Body of pancreas (tissue), 4 donors: ENCODE measurements around the gene EPB41L3. TPM values are rescaled to one million over a fixed set of nuclear protein-coding genes. Genes with fewer than 3 reads are reported as not detected.
A peak's percentile ranks its signal among the peaks of the same experiment; 100 is the strongest.

Source experiments
- ATAC-seq: fragments of 150-250 bp; one replicate; pipeline ENCODE4 v1.9.1; 2016
- DNase-seq, 4 donors: peaks; one replicate each; pipeline ENCODE4 v3.0.0-alpha.2; 2019
- H3K27ac ChIP-seq, 4 donors: fragments of 200-600 bp; sonication (generic); 1 replicate in 3 of 4; 2 replicates in 1 of 4; pipeline versions ENCODE4 v1.5.1 to v1.6.1; 2016 to 2019; ENCODE audit warnings: mild to moderate bottlenecking in 1 of 4, mixed read lengths in 1 of 4, moderate library complexity in 1 of 4
- H3K27me3 ChIP-seq, 2 donors: fragments of 200-600 bp; sonication (generic); one replicate each; pipeline ENCODE4 v1.6.0; 2016; ENCODE audit warnings: mild to moderate bottlenecking in 1 of 2
- H3K36me3 ChIP-seq, 2 donors: fragments of 200-600 bp; sonication (generic); replicated peaks in 1 of 2; 2 replicates each; pipeline ENCODE4 v1.5.1; 2016; ENCODE audit warnings: low read depth in 2 of 2; ENCODE audit not compliant: insufficient read depth in 1 of 2
- H3K4me1 ChIP-seq: fragments of 200-600 bp; sonication (generic); one replicate; pipeline ENCODE4 v1.6.0; 2016
- H3K4me3 ChIP-seq, 2 donors: fragments of 200-600 bp; sonication (generic); 1 replicate in 1 of 2; 2 replicates in 1 of 2; pipeline ENCODE4 v1.5.1; 2016 to 2019
- H3K9me3 ChIP-seq, 3 donors: fragments of 200-600 bp; sonication (generic); 1 replicate in 2 of 3; 2 replicates in 1 of 3; pipeline ENCODE4 v1.5.1; 2016
- POLR2A ChIP-seq, 3 donors: fragments of 450-650 bp; IDR thresholded peaks; one replicate each; pipeline ENCODE4 v1.6.1; 2016; ENCODE audit warnings: antibody characterized with exemption in 3 of 3, mild to moderate bottlenecking in 2 of 3
- WGBS, 2 donors: methylation state at CpG; one replicate each; pipeline ENCODE4 v1.1.5; 2017; 5-methylcytosine and 5-hydroxymethylcytosine counted together
- intact Hi-C: fragments of 100-400 bp; cut with DNase I; formaldehyde crosslinking; loops from one replicate; pipeline ENCODE4 v1.15.1; 2023
- total RNA-seq, 2 donors: library from RNA; depleted of rRNA; stranded (reverse); fragments of >200 nt; gene quantifications; one replicate each; pipeline ENCODE4 v1.1.0, GENCODE V29; 2016
- TF ChIP-seq, protein P1 (sequence below), 7 experiments: fragments of 450-650 bp in 4 of 7; fragments of 200-600 bp in 3 of 7; sonication (generic) in 3 of 7; IDR thresholded peaks; one replicate each; pipeline ENCODE4 v1.5.1; 2016 to 2019; ENCODE audit warnings: antibody characterized with exemption in 7 of 7

Gene EPB41L3
- total RNA-seq, 2 donors from 2014 or later: 22.1 to 25.1 TPM

DNA sequence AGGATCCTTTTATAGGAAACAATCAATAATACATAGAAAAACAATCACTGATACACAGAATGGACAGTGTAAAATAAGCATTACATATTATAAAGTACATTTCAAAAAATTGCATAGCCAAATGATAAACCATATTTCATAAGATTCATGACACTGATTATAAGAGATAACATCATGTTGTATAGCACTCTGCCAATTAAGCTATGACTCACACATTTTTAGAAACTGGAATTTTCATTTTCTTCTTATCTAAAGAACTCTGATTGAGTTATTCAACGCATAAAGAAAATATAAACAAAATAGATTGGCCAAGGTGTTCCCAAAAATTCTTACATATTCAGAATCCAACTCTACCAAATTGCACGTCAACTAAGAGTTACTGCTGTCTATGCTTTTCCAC lies 5.9 kb downstream of the EPB41L3 start:
- Histone ChIP-seq H3K9me3 (no peaks in the 10 kb centered on the region), H3K36me3 (no peaks in the 10 kb centered on the region), H3K4me3 (no peak overlapping the region), H3K4me1 (peaks cover 4% of the 10 kb centered on the region), H3K27me3 (no peaks in the 10 kb centered on the region), H3K27ac (no peak overlapping the region)
- 73 to 81% methylated on average over 2 of the region's 2 CpGs for WGBS, 2 donors
- TF ChIP-seq, protein P1, sequence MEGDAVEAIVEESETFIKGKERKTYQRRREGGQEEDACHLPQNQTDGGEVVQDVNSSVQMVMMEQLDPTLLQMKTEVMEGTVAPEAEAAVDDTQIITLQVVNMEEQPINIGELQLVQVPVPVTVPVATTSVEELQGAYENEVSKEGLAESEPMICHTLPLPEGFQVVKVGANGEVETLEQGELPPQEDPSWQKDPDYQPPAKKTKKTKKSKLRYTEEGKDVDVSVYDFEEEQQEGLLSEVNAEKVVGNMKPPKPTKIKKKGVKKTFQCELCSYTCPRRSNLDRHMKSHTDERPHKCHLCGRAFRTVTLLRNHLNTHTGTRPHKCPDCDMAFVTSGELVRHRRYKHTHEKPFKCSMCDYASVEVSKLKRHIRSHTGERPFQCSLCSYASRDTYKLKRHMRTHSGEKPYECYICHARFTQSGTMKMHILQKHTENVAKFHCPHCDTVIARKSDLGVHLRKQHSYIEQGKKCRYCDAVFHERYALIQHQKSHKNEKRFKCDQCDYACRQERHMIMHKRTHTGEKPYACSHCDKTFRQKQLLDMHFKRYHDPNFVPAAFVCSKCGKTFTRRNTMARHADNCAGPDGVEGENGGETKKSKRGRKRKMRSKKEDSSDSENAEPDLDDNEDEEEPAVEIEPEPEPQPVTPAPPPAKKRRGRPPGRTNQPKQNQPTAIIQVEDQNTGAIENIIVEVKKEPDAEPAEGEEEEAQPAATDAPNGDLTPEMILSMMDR (IDR thresholded peaks at IDR 0.05): no peak
- no peak for TF ChIP-seq POLR2A (IDR thresholded peaks at IDR 0.05)
- no peak for ATAC-seq
- intact Hi-C loops: no loop called here
- no peak for DNase-seq

DNA sequence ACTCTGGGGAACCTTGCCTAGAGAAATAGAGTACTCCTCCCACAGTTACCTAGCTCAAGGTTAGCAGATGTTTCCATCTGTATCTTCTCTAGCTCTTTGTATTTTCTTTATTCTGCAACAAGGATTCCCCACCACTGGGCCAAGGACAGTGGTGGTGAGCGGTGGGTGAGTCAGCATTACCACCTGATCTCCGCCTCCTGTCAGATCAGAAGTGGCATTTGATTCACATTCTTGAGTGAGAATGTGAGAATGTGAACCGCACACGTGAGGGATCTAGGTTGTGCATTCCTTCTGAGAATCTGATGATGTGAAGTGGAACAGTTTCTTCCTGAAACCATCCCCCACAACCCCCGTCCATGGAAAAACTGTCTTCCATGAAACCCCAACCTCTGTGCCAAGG lies 9.0 kb downstream of the EPB41L3 start:
- intact Hi-C loops: no loop called here
- no peak for TF ChIP-seq POLR2A (IDR thresholded peaks at IDR 0.05)
- TF ChIP-seq, protein P1 (IDR thresholded peaks at IDR 0.05): no peak
- H3K27ac ChIP-seq: no peak overlapping the region
- no peaks in the 10 kb centered on the region for H3K4me1 ChIP-seq
- no peak for DNase-seq
- no peaks in the 10 kb centered on the region for H3K36me3 ChIP-seq
- H3K4me3 ChIP-seq: no peak overlapping the region
- no peak for ATAC-seq
- WGBS, 2 donors: 88 to 89% methylated on average over 5 of the region's 5 CpGs
- no peaks in the 10 kb centered on the region for H3K9me3 ChIP-seq
- no peaks in the 10 kb centered on the region for H3K27me3 ChIP-seq

DNA sequence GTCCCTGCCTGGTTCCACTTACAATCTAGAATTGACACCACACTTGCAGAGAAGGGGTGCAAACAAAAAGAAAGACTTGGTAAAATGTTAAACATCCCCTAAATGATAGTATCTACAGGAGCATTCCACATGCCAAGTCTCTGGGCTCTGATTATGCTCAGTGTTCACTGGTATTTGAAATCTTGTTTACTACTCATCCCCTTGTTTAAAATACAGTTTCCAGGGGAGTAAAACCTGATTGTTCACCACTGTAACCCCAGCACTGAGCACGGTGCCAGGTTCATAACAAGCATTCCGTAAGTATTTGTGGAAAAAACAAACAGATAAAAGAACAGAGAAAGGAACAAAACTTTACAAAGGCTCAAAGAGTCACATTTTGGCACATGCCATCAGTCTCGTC lies 11.7 kb downstream of the EPB41L3 start:
- no peak overlapping the region for H3K4me3 ChIP-seq
- TF ChIP-seq POLR2A (IDR thresholded peaks at IDR 0.05): no peak
- TF ChIP-seq, protein P1 (IDR thresholded peaks at IDR 0.05): no peak
- 55 to 65% methylated on average over 3 of the region's 3 CpGs for whole genome bisulfite sequencing, 2 donors
- H3K27ac ChIP-seq: no peak overlapping the region
- H3K36me3 ChIP-seq: no peaks in the 10 kb centered on the region
- no peaks in the 10 kb centered on the region for H3K4me1 ChIP-seq
- ATAC-seq (no peak), DNase-seq (no peak)
- H3K9me3 ChIP-seq: no peaks in the 10 kb centered on the region
- H3K27me3 ChIP-seq: no peaks in the 10 kb centered on the region
- intact Hi-C loops: no loop called here

DNA sequence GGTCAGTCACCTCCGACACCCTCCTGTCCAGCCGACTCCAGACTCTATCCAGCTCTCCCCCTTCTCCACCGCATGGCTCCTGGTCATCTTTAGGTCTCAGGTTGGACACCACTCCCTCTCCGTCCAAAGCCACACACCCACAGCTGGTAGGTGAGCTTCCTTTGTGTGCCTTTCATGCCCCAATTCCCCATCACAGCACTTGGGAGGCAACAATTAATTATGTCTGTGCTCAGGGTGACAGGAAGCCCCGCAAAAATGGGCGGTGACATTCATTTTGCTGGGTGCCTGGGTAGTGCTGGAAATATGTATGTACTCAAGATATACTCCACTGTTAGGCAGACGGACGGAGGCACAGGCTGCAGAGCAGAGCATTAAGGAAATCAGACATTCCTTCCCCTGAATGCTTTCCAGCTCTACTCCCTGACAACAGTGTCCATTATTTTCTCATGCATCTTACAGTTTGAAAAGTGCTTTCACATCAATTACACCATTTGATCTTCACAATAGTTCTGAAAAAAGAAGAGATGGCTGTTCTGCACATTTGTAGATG lies 13.1 kb downstream of the EPB41L3 start:
- Histone ChIP-seq H3K27ac (no peak overlapping the region), H3K9me3 (no peaks in the 10 kb centered on the region), H3K36me3 (no peaks in the 10 kb centered on the region), H3K4me3 (no peak overlapping the region), H3K4me1 (no peaks in the 10 kb centered on the region), H3K27me3 (no peaks in the 10 kb centered on the region)
- 77 to 79% methylated on average over 8 of the region's 8 CpGs for WGBS, 2 donors
- intact Hi-C loops: no loop called here
- DNase-seq (peak in 1 of 4 donors; percentile 21), ATAC-seq (no peak)
- TF ChIP-seq, protein P1 (IDR thresholded peaks at IDR 0.05): no peak
- TF ChIP-seq POLR2A (IDR thresholded peaks at IDR 0.05): no peak

DNA sequence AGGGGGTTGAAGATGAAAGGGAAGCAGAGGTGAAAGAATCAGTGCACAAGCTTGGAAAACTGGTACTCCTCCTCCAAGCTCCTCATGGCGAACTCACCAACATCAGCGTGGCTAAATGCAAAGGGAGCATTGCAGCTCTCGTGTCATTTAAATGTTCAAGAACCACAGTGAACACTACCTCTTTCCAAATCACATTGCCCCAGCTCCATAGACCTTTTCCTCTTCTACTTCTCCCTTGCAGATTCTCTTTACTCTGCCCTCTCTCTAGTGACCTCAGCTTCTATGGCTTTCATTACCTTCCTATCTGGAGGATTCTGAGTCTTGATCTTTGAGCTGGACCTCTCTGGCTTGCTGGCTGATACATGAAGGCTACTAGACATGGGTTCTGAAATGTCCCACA lies 14.3 kb downstream of the EPB41L3 start:
- intact Hi-C loops: no loop called here
- TF ChIP-seq POLR2A (IDR thresholded peaks at IDR 0.05): no peak
- TF ChIP-seq, protein P1 (IDR thresholded peaks at IDR 0.05): no peak
- no peak for ATAC-seq
- DNase-seq: no peak
- WGBS, 2 donors: 82 to 91% methylated on average over 3 of the region's 3 CpGs
- Histone ChIP-seq H3K9me3 (no peaks in the 10 kb centered on the region), H3K36me3 (no peaks in the 10 kb centered on the region), H3K27ac (no peak overlapping the region), H3K4me3 (no peak overlapping the region), H3K4me1 (no peaks in the 10 kb centered on the region), H3K27me3 (no peaks in the 10 kb centered on the region)
